ENCODE measurements around the gene RASSF5.

Gene RASSF5

DNA sequence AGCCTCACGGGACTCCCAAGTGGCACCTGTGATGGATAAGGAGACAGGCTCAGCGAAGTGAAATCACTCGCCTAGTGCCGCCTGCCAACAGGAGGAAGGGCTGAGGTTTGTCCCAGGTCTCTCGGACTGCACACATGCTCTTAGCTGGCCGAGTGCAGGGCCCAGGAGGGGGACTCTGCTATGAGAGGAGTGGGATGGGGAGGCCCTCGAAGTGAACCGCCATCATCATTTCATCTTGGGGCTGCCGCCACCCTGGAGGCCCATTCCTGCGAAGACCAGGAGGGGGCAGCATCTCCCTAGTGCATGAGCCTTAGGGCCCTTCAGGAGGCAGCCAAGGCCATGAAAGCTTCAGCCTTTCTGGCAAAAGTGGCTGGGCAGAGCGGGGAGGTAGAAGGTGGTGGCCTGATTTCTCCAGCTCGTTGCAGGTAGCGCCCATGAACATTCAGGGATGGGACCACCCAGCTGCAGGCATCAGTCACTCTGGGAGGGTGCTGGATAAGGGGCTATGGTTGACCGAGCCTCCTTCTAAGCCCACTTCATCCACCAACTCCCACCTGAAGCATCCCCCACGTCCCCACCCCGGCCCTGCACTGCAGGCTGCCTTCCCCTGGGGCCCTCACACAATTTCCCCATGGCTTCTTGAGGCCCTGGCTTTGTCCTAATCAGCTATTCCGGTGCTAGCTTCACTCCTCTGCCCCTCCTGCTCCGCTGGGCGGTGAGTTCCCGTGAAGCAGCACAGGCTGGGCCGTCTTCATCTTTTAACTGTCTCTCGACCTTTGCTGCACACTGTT, 17.2 kb upstream of the RASSF5 start:
- Histone ChIP-seq H3K79me2 (ENCODE audit: control insufficient read depth, low read length) (no peaks in the 10 kb centered on the region), H3K4me2 (ENCODE audit: low read length) (no peak overlapping the region), H3K9me3 (ENCODE audit: control insufficient read depth, insufficient read depth, low read length) (no peaks in the 10 kb centered on the region), H3K4me3 (ENCODE audit: low read length) (no peak overlapping the region), H3K9me2 (replicated peaks; ENCODE audit: control insufficient read depth, low read length) (no peaks in the 10 kb centered on the region), H3K36me3 (ENCODE audit: control insufficient read depth, low read length) (peaks cover 14% of the 10 kb centered on the region; the same call in 1 of the 2 replicates), H3K27me3 (ENCODE audit: control insufficient read depth, low read length) (no peaks in the 10 kb centered on the region), H3K27ac (ENCODE audit: low read depth, low read length) (no peak overlapping the region), H3F3A (ENCODE audit: control insufficient read depth, insufficient read depth) (no peaks in the 10 kb centered on the region), H3K4me1 (ENCODE audit: control insufficient read depth, low read length) (peaks cover 6% of the 10 kb centered on the region), H4K20me1 (ENCODE audit: control insufficient read depth, insufficient read depth, low read depth, low read length) (peaks cover 3% of the 10 kb centered on the region; the same call in 1 of the 2 replicates)
- TF ChIP-seq EZH2phosphoT487 (IDR thresholded peaks at IDR 0.05; ENCODE audit: borderline replicate concordance, low read length) (no peak), CTCF (IDR thresholded peaks at IDR 0.05; ENCODE audit: low read depth, low read length, poor library complexity, severe bottlenecking) (peak; percentile 94)

GRCh38 chr1:206490771-206491405, 16.4 kb upstream of the RASSF5 start:
- Histone ChIP-seq H3K36me3 (ENCODE audit: control insufficient read depth, low read length) (peaks cover 14% of the 10 kb centered on the region; the same call in 1 of the 2 replicates), H3K9me3 (ENCODE audit: control insufficient read depth, insufficient read depth, low read length) (no peaks in the 10 kb centered on the region), H3K4me2 (ENCODE audit: low read length) (no peak overlapping the region), H3K27ac (ENCODE audit: low read depth, low read length) (no peak overlapping the region), H3K27me3 (ENCODE audit: control insufficient read depth, low read length) (no peaks in the 10 kb centered on the region), H3F3A (ENCODE audit: control insufficient read depth, insufficient read depth) (no peaks in the 10 kb centered on the region), H3K9me2 (replicated peaks; ENCODE audit: control insufficient read depth, low read length) (no peaks in the 10 kb centered on the region), H3K79me2 (ENCODE audit: control insufficient read depth, low read length) (no peaks in the 10 kb centered on the region), H4K20me1 (ENCODE audit: control insufficient read depth, insufficient read depth, low read depth, low read length) (peaks cover 6% of the 10 kb centered on the region; the same call in 1 of the 2 replicates), H3K4me3 (ENCODE audit: low read length) (no peak overlapping the region), H3K4me1 (ENCODE audit: control insufficient read depth, low read length) (peaks cover 13% of the 10 kb centered on the region)
- TF ChIP-seq EZH2phosphoT487 (IDR thresholded peaks at IDR 0.05; ENCODE audit: borderline replicate concordance, low read length) (no peak), CTCF (IDR thresholded peaks at IDR 0.05; ENCODE audit: low read depth, low read length, poor library complexity, severe bottlenecking) (no peak)

DNA sequence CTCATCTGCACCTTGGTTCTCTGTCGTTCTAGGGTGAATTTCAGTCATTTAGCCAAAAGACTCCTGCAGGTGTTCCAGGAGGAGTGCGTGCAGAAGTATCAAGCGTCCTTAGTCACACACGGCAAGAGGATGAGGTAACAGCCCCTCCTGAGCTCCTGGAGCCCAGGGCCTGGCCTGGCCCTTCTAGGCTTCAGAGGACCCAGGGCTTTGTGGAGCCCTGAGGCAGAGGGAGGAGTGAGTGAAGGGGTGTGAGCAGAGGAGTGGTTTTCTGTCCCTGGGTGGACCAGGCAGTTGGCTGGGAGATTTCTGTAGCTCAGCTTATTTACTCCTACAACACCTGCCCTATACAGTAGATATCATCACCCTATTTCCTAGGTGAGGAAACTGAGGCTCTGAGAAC, 15.7 kb upstream of the RASSF5 start:
- Histone ChIP-seq H3K4me2 (ENCODE audit: low read length) (no peak overlapping the region), H3K27me3 (ENCODE audit: control insufficient read depth, low read length) (no peaks in the 10 kb centered on the region), H3K4me3 (ENCODE audit: low read length) (no peak overlapping the region), H3K36me3 (ENCODE audit: control insufficient read depth, low read length) (peaks cover 14% of the 10 kb centered on the region; the same call in 1 of the 2 replicates), H3K9me2 (replicated peaks; ENCODE audit: control insufficient read depth, low read length) (no peaks in the 10 kb centered on the region), H3F3A (ENCODE audit: control insufficient read depth, insufficient read depth) (no peaks in the 10 kb centered on the region), H3K79me2 (ENCODE audit: control insufficient read depth, low read length) (no peaks in the 10 kb centered on the region), H3K9me3 (ENCODE audit: control insufficient read depth, insufficient read depth, low read length) (no peaks in the 10 kb centered on the region), H4K20me1 (ENCODE audit: control insufficient read depth, insufficient read depth, low read depth, low read length) (peaks cover 7% of the 10 kb centered on the region; the same call in 1 of the 2 replicates), H3K27ac (ENCODE audit: low read depth, low read length) (no peak overlapping the region), H3K4me1 (ENCODE audit: control insufficient read depth, low read length) (peaks cover 21% of the 10 kb centered on the region)
- no peak for TF ChIP-seq EZH2phosphoT487 (IDR thresholded peaks at IDR 0.05; ENCODE audit: borderline replicate concordance, low read length)
- no peak for TF ChIP-seq CTCF (IDR thresholded peaks at IDR 0.05; ENCODE audit: low read depth, low read length, poor library complexity, severe bottlenecking)

Data from DOHH2 (cell line).